HG02642 (cell line): Measurements from ENCODE around the gene SRM.
"Not testable (repeated sequence)": the region's sequence is repeated elsewhere in the genome, so short reads cannot be mapped to it uniquely, and the experiment has no call there.

ENCODE experiments used
- ATAC-seq: cut with Tn5 transposase; IDR thresholded peaks from one replicate; pipeline ENCODE4 v1.9.1; 2021; ENCODE audit warnings: mild to moderate bottlenecking; ENCODE audit not compliant: unreplicated experiment, poor library complexity

The SRM gene

DNA sequence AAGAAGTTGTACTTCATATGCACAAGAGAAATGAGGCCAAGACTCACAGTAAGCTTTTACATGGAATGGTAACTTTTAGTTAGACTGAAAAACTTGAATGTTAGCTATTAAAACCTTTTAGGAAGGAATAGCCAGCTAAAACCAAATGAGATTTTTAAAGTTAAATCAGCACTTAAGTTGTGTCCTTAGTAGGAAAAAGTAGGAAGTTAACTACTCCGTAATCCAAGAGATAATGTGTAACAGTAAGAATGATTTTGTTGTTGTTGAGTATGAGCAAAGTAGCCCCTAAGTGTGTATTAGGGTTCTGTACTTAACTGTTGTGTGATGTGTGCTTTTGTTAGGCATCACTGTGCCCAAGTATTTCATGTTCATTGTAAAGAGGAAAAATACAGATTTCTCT is 34.2 kb downstream of the SRM start:
- no peak for ATAC-seq

DNA sequence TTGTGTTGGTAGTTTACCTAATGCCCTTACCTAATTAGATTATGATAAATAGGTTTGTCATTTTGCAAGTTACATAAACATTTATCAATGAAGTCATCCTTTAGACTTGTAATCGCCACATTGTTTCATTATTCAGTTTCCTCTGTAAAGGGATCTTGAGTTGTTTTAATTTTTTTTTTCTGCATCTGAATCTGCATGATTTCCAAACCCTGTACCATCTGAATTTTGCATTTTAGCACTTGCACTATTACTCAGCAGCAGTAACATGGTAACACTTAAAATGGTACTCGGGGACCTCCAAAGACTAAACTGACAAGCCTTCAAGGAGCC is 35.0 kb downstream of the SRM start:
- ATAC-seq, result no peak

DNA sequence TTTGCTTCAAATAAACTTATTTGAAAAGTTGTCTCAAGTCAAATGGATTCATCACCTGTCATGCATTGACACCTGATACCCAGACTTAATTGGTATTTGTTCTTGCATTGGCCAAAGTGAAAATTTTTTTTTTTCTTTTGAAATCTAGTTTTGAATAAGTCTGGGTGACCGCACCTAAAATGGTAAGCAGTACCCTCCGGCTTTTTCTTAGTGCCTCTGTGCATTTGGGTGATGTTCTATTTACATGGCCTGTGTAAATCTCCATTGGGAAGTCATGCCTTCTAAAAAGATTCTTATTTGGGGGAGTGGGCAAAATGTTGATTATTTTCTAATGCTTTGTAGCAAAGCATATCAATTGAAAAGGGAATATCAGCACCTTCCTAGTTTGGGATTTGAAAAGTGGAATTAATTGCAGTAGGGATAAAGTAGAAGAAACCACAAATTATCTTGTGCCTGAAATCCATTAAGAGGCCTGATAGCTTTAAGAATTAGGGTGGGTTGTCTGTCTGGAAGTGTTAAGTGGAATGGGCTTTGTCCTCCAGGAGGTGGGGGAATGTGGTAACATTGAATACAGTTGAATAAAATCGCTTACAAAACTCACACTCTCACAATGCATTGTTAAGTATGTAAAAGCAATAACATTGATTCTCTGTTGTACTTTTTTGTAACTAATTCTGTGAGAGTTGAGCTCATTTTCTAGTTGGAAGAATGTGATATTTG is 35.5 kb downstream of the SRM start:
- ATAC-seq, result no peak

DNA sequence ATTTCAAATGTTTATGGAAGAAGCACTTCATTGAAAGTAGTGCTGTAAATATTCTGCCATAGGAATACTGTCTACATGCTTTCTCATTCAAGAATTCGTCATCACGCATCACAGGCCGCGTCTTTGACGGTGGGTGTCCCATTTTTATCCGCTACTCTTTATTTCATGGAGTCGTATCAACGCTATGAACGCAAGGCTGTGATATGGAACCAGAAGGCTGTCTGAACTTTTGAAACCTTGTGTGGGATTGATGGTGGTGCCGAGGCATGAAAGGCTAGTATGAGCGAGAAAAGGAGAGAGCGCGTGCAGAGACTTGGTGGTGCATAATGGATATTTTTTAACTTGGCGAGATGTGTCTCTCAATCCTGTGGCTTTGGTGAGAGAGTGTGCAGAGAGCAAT is 36.6 kb downstream of the SRM start:
- no peak for ATAC-seq

DNA sequence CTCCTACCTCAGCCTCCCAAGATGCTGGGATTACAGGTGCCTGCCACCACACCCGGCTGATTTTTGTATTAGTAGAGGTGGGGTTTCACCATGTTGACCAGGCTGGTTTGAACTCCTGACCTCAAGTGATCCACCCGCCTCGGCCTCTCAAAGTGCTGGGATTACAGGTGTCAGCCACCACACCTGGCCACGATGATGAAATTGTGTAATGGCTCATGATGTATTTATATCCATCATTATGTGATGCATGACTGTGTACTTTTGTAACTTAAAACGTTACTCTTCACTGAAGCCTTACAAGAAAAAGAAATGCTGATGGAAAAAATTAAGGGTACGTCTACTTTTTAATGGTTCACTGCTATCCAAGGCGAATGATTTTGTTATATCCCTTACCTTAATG is 39.8 kb downstream of the SRM start:
- no peak for ATAC-seq

DNA sequence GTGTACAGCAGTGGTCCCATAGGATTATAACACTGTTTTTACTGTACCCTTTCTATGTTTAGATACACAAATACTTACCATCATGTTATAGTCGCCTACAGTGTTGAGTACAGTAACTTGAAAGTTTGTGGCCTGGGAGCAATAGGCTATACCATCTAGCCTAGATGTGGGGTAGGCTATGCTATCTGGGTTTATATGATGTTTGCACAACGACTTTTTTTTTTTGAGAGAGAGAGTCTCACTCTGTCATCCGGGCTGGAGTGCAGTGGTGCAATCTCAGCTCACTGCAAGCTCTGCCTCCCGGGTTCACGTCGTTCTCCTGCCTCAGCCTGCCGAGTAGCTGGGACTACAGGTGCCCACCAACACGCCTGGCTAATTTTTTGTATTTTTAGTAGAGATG is 40.5 kb downstream of the SRM start:
- ATAC-seq, result not testable (repeated sequence)

DNA sequence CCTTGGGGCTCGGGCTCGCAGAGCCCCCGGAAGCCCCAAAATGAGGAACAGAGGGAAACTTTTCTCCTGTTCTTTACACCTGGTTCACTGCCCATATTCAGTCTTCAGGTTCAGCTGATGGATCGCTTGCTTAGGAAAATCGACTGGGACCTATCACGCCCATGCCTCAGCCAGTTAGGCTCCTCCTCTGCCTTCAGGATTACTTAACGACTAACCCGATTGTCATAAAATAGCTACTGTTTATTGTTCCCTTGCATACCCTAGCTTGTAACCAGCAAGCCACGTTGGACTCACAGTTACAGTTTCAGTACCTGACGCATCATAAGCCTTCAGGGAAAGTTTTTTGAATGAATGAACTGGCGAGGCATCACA is 46.7 kb downstream of the SRM start:
- no peak for ATAC-seq

DNA sequence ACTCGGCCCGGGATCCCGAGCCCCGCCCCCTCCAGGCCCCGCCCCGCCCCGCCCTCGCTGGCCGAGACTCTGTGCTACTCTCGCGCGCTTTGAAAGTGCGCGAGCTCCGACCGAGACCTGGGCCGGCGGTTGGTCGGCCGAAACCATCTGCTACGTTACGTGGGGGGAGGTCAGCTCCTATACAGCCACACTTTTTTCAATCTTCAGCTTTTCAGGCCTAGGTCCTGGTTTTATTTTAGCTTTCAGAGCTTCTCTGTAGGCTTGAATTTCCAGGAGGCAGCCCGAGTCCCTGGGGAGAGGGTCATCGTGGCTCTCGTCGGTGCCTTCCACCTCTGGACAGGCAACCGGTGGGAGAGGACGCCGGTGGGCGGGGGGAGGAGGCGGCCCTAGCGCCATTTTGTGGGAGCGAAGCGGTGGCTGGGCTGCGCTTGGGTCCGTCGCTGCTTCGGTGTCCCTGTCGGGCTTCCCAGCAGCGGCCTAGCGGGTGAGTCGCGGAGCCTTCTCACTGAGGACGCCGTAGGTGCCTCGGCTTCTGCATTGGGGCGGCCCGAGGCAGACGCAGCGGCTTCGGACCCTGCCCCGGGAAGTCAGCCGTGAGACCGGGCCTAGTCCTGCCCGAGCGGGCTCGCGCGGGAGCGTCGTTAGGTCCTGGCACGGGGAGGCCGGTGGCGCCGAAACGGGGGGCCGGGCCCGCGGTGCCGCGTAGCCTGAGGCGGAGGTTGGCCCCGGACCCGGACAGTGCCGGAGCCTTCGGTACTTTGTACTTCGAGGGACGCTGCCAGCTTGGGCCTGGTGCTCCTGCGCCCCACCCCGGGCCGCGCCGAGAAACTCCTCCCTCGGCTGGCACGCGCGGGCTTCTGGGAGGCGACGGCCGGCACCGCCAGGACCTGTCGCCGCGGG is 47.3 kb downstream of the SRM start, which contains the start of gene TARDBP:
Gene TARDBP (plus strand): TSS at position 395 of the 900 bp plus-strand sequence. CDS start 1,074 bp downstream, outside the sequence.
- peak; percentile 89 for ATAC-seq
